ENCODE results near the gene CLASRP. TPM values are rescaled to one million over a fixed set of nuclear protein-coding genes. Genes with fewer than 3 reads are reported as not detected.

Gene CLASRP
- total RNA-seq, 1 experiment from 2014 or later: 87.1 TPM

DNA sequence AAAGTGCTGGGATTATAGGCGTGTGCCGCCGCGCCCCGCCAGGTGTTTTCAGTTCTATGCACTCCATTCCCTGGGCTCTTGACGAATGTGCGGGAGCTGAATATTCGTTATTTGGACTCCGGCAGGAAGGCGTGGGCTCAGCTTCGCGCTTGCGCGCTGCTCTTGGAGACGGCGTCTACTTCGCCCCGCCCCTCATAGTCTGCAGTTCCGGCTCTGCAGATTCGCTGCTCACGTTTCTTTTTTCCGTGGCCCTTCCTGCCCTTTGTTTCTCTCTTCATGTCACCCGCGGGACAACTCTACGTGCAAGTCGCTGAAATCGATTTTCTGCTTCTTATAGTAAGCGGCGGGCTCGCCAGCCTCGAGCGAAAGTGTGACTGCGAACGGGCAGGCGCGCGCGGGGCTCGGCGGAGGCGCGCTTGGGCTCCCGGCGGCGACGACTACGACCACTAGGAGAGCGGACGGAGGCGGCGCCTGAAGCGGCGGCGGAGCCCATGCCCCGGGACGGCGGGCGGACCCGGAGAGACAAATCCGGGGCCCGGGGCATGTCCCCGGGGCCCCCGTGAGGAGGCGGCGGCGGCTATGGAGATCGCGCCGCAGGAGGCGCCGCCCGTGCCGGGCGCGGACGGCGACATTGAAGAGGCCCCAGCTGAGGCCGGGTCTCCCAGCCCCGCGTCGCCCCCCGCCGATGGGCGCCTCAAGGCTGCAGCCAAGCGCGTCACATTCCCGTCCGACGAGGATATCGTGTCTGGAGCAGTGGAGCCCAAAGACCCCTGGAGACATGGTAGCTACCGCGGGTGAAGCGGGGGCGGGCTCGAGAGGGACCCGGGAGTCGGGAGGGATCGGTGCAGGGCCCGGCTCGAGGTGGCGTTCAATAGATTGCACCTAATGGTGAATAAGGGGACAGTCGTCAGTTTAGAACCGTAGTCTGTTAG, 54.2 kb downstream of the CLASRP start, which contains the start of gene PPP1R37:
Gene PPP1R37, plus strand, starts transcription at position 433 of the 932 bp plus-strand sequence. Its CDS starts 147 bp downstream, at position 580.
- H3K14ac ChIP-seq (ENCODE audit: insufficient read depth, low read length): peak within 1 kb of the TSS; percentile 100
- H4K8ac ChIP-seq (replicated peaks; ENCODE audit: insufficient read length, low read depth, low read length): peak within 1 kb of the TSS; percentile 98
- H3K9ac ChIP-seq (ENCODE audit: extremely low read depth, insufficient read length, low read length): peak within 1 kb of the TSS; percentile 99
- H2AK5ac ChIP-seq (ENCODE audit: insufficient read length, low read length): no peak within 1 kb of the TSS
- peak within 1 kb of the TSS; percentile 99 for H2BK12ac ChIP-seq (ENCODE audit: insufficient read length, low read depth, low read length)
- Mint-ChIP-seq H3K9me3 (no peaks in the 10 kb centered on the region; a peak in 1 of 5 replicates), H3K27me3 (ENCODE audit: low read depth) (no peaks in the 10 kb centered on the region), H3K4me3 (peak within 1 kb of the TSS; percentile 87 to 90), H3K36me3 (ENCODE audit: insufficient read depth in 1 of 3, low read depth in 3 of 3) (peaks cover 14 to 42% (median 17%) of the 10 kb centered on the region in 3 experiments), H3K27ac (peak within 1 kb of the TSS; percentile 100), H3K4me1 (peaks cover 48 to 55% of the 10 kb centered on the region in 2 experiments)
- H3K23ac ChIP-seq (ENCODE audit: insufficient read length, low read depth, low read length): no peak within 1 kb of the TSS
- peak; percentile 95 for DNase-seq
- no peak within 1 kb of the TSS for H4K91ac ChIP-seq (ENCODE audit: insufficient read length, low read depth, low read length)
- no peak within 1 kb of the TSS; the same call in 1 of the 2 replicates for H3K4ac ChIP-seq (ENCODE audit: low read depth, low read length)
- peaks cover 39% of the 10 kb centered on the region; the same call in 1 of the 2 replicates for H3K79me2 ChIP-seq (ENCODE audit: insufficient read depth, low read length)
- no peak within 1 kb of the TSS for H2BK15ac ChIP-seq (ENCODE audit: low read depth, low read length)
- no peaks in the 10 kb centered on the region for H3K79me1 ChIP-seq (ENCODE audit: insufficient read depth, low read depth, low read length, poor library complexity, severe bottlenecking)
- no peak within 1 kb of the TSS for H3K56ac ChIP-seq (ENCODE audit: insufficient read length, low read depth, low read length)
- H3K27me3 ChIP-seq (ENCODE audit: insufficient read depth, low read length): no peaks in the 10 kb centered on the region
- peak within 1 kb of the TSS; percentile 99 for H3T11ph ChIP-seq (ENCODE audit: low read length)
- H3K4me2 ChIP-seq (ENCODE audit: insufficient read depth, insufficient read length, low read length): peak within 1 kb of the TSS; percentile 95
- peak within 1 kb of the TSS; percentile 92 for H3K27ac ChIP-seq (ENCODE audit: insufficient read length, low read depth, low read length)
- no peaks in the 10 kb centered on the region; the same call in 1 of the 2 replicates for H3K4me1 ChIP-seq (ENCODE audit: insufficient read depth, low read length)
- peak within 1 kb of the TSS; percentile 100 for H3K18ac ChIP-seq (ENCODE audit: insufficient read length, low read depth, low read length)
- peak within 1 kb of the TSS; percentile 99 for H4K5ac ChIP-seq (ENCODE audit: insufficient read length, low read depth, low read length)
- H2BK120ac ChIP-seq (ENCODE audit: low read depth, low read length, poor library complexity, severe bottlenecking): peak within 1 kb of the TSS; percentile 56
- H2AFZ ChIP-seq (ENCODE audit: low read length): peak within 1 kb of the TSS; percentile 98
- H2BK20ac ChIP-seq (ENCODE audit: low read depth, low read length, poor library complexity, severe bottlenecking): no peak within 1 kb of the TSS
- peaks cover 9% of the 10 kb centered on the region for H3K23me2 ChIP-seq (ENCODE audit: insufficient read length, low read depth, low read length, poor library complexity, severe bottlenecking)
- WGBS (ENCODE audit: extremely low coverage, insufficient read length, low lambda C conversion rate): no CpG with 5 or more reads among the region's 103 CpGs
- no peaks in the 10 kb centered on the region for H4K20me1 ChIP-seq (ENCODE audit: control insufficient read depth, insufficient read depth, insufficient read length)
- H3K9me3 ChIP-seq (ENCODE audit: control insufficient read depth, low read depth, low read length): no peaks in the 10 kb centered on the region
- H2BK5ac ChIP-seq (ENCODE audit: insufficient read length, low read length): peak within 1 kb of the TSS; percentile 98
- TF ChIP-seq, protein P1, sequence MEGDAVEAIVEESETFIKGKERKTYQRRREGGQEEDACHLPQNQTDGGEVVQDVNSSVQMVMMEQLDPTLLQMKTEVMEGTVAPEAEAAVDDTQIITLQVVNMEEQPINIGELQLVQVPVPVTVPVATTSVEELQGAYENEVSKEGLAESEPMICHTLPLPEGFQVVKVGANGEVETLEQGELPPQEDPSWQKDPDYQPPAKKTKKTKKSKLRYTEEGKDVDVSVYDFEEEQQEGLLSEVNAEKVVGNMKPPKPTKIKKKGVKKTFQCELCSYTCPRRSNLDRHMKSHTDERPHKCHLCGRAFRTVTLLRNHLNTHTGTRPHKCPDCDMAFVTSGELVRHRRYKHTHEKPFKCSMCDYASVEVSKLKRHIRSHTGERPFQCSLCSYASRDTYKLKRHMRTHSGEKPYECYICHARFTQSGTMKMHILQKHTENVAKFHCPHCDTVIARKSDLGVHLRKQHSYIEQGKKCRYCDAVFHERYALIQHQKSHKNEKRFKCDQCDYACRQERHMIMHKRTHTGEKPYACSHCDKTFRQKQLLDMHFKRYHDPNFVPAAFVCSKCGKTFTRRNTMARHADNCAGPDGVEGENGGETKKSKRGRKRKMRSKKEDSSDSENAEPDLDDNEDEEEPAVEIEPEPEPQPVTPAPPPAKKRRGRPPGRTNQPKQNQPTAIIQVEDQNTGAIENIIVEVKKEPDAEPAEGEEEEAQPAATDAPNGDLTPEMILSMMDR (conservative IDR thresholded peaks at IDR 0.05): peak; percentile 39; the same call in 2 of the 3 replicates
